ENCODE results near the gene PACRG.

DNA sequence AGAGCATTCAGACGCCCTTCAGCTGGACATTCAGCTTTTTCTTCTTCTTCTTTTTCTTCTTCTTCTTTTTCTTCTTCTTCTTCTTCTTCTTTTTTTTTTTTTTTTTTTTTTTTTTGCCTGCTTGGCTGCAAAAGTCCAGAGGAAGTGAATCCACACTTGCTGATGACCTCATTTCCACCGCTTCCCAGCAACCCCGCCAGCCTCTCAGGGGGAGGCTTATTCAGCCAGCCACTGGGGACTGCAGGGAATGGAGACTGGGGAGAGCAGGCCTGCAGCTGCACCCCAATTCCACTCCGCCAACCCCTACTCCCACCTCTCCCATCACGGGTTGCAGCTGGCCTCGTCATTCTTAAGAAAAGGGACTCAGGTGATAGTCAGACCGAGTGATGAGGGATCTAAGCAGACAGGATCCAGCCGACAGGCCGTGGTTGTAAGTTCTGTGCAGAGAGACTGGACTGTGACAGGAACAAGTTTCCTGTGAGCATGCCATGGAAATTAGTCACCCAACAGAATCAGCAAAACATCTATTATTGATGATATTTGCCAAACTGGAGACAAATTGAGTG lies 627.7 kb downstream of the PACRG start:
- TF ChIP-seq, protein P1, sequence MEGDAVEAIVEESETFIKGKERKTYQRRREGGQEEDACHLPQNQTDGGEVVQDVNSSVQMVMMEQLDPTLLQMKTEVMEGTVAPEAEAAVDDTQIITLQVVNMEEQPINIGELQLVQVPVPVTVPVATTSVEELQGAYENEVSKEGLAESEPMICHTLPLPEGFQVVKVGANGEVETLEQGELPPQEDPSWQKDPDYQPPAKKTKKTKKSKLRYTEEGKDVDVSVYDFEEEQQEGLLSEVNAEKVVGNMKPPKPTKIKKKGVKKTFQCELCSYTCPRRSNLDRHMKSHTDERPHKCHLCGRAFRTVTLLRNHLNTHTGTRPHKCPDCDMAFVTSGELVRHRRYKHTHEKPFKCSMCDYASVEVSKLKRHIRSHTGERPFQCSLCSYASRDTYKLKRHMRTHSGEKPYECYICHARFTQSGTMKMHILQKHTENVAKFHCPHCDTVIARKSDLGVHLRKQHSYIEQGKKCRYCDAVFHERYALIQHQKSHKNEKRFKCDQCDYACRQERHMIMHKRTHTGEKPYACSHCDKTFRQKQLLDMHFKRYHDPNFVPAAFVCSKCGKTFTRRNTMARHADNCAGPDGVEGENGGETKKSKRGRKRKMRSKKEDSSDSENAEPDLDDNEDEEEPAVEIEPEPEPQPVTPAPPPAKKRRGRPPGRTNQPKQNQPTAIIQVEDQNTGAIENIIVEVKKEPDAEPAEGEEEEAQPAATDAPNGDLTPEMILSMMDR (conservative IDR thresholded peaks at IDR 0.05; ENCODE audit: low read depth in 2 of 2): no peak
- TF ChIP-seq POLR2AphosphoS5 (IDR thresholded peaks at IDR 0.05; ENCODE audit: low read depth) (no peak), CREB1 (CRISPR knock-in tag; IDR thresholded peaks at IDR 0.05; ENCODE audit: low read depth) (no peak), EZH2 (IDR thresholded peaks at IDR 0.05; ENCODE audit: low read depth, unreplicated experiment) (no peak), JUNB (IDR thresholded peaks at IDR 0.05; ENCODE audit: unreplicated experiment) (no peak), EZH2phosphoT487 (IDR thresholded peaks at IDR 0.05; ENCODE audit: unreplicated experiment) (no peak), STAT1 (IDR thresholded peaks at IDR 0.05; ENCODE audit: unreplicated experiment) (no peak)
- TF ChIP-seq, protein P2, sequence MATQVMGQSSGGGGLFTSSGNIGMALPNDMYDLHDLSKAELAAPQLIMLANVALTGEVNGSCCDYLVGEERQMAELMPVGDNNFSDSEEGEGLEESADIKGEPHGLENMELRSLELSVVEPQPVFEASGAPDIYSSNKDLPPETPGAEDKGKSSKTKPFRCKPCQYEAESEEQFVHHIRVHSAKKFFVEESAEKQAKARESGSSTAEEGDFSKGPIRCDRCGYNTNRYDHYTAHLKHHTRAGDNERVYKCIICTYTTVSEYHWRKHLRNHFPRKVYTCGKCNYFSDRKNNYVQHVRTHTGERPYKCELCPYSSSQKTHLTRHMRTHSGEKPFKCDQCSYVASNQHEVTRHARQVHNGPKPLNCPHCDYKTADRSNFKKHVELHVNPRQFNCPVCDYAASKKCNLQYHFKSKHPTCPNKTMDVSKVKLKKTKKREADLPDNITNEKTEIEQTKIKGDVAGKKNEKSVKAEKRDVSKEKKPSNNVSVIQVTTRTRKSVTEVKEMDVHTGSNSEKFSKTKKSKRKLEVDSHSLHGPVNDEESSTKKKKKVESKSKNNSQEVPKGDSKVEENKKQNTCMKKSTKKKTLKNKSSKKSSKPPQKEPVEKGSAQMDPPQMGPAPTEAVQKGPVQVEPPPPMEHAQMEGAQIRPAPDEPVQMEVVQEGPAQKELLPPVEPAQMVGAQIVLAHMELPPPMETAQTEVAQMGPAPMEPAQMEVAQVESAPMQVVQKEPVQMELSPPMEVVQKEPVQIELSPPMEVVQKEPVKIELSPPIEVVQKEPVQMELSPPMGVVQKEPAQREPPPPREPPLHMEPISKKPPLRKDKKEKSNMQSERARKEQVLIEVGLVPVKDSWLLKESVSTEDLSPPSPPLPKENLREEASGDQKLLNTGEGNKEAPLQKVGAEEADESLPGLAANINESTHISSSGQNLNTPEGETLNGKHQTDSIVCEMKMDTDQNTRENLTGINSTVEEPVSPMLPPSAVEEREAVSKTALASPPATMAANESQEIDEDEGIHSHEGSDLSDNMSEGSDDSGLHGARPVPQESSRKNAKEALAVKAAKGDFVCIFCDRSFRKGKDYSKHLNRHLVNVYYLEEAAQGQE (IDR thresholded peaks at IDR 0.05; ENCODE audit: unreplicated experiment): no peak
- TF ChIP-seq, protein P3, sequence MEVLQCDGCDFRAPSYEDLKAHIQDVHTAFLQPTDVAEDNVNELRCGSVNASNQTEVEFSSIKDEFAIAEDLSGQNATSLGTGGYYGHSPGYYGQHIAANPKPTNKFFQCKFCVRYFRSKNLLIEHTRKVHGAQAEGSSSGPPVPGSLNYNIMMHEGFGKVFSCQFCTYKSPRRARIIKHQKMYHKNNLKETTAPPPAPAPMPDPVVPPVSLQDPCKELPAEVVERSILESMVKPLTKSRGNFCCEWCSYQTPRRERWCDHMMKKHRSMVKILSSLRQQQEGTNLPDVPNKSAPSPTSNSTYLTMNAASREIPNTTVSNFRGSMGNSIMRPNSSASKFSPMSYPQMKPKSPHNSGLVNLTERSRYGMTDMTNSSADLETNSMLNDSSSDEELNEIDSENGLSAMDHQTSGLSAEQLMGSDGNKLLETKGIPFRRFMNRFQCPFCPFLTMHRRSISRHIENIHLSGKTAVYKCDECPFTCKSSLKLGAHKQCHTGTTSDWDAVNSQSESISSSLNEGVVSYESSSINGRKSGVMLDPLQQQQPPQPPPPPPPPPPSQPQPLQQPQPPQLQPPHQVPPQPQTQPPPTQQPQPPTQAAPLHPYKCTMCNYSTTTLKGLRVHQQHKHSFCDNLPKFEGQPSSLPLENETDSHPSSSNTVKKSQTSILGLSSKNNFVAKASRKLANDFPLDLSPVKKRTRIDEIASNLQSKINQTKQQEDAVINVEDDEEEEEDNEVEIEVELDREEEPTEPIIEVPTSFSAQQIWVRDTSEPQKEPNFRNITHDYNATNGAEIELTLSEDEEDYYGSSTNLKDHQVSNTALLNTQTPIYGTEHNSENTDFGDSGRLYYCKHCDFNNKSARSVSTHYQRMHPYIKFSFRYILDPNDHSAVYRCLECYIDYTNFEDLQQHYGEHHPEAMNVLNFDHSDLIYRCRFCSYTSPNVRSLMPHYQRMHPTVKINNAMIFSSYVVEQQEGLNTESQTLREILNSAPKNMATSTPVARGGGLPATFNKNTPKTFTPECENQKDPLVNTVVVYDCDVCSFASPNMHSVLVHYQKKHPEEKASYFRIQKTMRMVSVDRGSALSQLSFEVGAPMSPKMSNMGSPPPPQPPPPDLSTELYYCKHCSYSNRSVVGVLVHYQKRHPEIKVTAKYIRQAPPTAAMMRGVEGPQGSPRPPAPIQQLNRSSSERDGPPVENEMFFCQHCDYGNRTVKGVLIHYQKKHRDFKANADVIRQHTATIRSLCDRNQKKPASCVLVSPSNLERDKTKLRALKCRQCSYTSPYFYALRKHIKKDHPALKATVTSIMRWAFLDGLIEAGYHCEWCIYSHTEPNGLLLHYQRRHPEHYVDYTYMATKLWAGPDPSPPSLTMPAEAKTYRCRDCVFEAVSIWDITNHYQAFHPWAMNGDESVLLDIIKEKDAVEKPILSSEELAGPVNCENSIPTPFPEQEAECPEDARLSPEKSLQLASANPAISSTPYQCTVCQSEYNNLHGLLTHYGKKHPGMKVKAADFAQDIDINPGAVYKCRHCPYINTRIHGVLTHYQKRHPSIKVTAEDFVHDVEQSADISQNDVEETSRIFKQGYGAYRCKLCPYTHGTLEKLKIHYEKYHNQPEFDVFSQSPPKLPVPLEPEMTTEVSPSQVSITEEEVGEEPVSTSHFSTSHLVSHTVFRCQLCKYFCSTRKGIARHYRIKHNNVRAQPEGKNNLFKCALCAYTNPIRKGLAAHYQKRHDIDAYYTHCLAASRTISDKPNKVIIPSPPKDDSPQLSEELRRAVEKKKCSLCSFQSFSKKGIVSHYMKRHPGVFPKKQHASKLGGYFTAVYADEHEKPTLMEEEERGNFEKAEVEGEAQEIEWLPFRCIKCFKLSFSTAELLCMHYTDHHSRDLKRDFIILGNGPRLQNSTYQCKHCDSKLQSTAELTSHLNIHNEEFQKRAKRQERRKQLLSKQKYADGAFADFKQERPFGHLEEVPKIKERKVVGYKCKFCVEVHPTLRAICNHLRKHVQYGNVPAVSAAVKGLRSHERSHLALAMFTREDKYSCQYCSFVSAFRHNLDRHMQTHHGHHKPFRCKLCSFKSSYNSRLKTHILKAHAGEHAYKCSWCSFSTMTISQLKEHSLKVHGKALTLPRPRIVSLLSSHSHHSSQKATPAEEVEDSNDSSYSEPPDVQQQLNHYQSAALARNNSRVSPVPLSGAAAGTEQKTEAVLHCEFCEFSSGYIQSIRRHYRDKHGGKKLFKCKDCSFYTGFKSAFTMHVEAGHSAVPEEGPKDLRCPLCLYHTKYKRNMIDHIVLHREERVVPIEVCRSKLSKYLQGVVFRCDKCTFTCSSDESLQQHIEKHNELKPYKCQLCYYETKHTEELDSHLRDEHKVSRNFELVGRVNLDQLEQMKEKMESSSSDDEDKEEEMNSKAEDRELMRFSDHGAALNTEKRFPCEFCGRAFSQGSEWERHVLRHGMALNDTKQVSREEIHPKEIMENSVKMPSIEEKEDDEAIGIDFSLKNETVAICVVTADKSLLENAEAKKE (CRISPR knock-in tag; IDR thresholded peaks at IDR 0.05): no peak
